Esophagus muscularis mucosa (tissue), 4 donors: Measurements from ENCODE around the gene MAP1B. TPM values are rescaled to one million over a fixed set of nuclear protein-coding genes. Genes with fewer than 3 reads are reported as not detected.
"Not testable (repeated sequence)": the region's sequence is repeated elsewhere in the genome, so short reads cannot be mapped to it uniquely, and the experiment has no call there.

Source experiments
- DNase-seq: peaks from one replicate; pipeline ENCODE4 v3.0.0-alpha.2; 2017; ENCODE audit errors: extremely low spot score
- H3K27ac ChIP-seq, 4 donors: fragments of 200-600 bp; sonication (generic); replicated peaks in 1 of 4; 1 replicate in 3 of 4; 2 replicates in 1 of 4; pipeline ENCODE4 v1.5.1; 2016 to 2019; ENCODE audit warnings: mild to moderate bottlenecking in 1 of 4
- H3K27me3 ChIP-seq, 4 donors: fragments of 200-600 bp; sonication (generic); one replicate each; pipeline versions ENCODE4 v1.5.1 to v1.6.0; 2016 to 2019
- H3K36me3 ChIP-seq, 4 donors: fragments of 200-600 bp; sonication (generic); one replicate each; pipeline ENCODE4 v1.5.1; 2016 to 2019
- H3K4me1 ChIP-seq, 4 donors: fragments of 200-600 bp; sonication (generic); one replicate each; pipeline ENCODE4 v1.5.1; 2016 to 2019
- H3K4me3 ChIP-seq, 4 donors: fragments of 200-600 bp; sonication (generic); 1 replicate in 2 of 4; 2 replicates in 2 of 4; pipeline ENCODE4 v1.5.1; 2016 to 2019; ENCODE audit warnings: mild to moderate bottlenecking in 4 of 4, moderate library complexity in 1 of 4
- H3K9me3 ChIP-seq, 4 donors: fragments of 200-600 bp; sonication (generic); 1 replicate in 3 of 4; 2 replicates in 1 of 4; pipeline ENCODE4 v1.5.1; 2016 to 2019
- CTCF ChIP-seq, 3 experiments: fragments of 200-600 bp in 2 of 3; fragments of 450-650 bp in 1 of 3; sonication (generic) in 2 of 3; IDR thresholded peaks; one replicate each; pipeline ENCODE4 v1.5.1; 2017 to 2019; ENCODE audit warnings: antibody characterized with exemption in 3 of 3, mild to moderate bottlenecking in 2 of 3, moderate library complexity in 1 of 3
- EP300 ChIP-seq: sonication (generic); formaldehyde crosslinking; IDR thresholded peaks from one replicate; pipeline ENCODE4 v1.6.1; 2017; ENCODE audit warnings: antibody characterized with exemption
- POLR2A ChIP-seq: fragments of 450-650 bp; IDR thresholded peaks from one replicate; pipeline ENCODE4 v1.6.1; 2017; ENCODE audit warnings: antibody characterized with exemption, moderate library complexity, mild to moderate bottlenecking, low read depth
- POLR2AphosphoS5 ChIP-seq, 2 donors: sonication (generic); formaldehyde crosslinking; IDR thresholded peaks; one replicate each; pipeline ENCODE4 v1.6.1; 2017; ENCODE audit warnings: antibody characterized with exemption in 2 of 2
- WGBS: methylation state at CpG from one replicate; pipeline ENCODE4 v1.1.5; 2018; 5-methylcytosine and 5-hydroxymethylcytosine counted together
- intact Hi-C: fragments of 100-400 bp; cut with DNase I; formaldehyde crosslinking; loops from one replicate; pipeline ENCODE4 v1.15.1; 2023
- total RNA-seq, 4 donors: library from RNA; depleted of rRNA; stranded (reverse); fragments of >200 nt; gene quantifications; one replicate each; pipeline versions ENCODE4 v1.1.0 to v1.2.1, GENCODE V29; 2016

Gene MAP1B
- total RNA-seq, 4 donors from 2014 or later = 755 to 1,378 (median 1,096) TPM

GRCh38 chr5:72166070-72166979, 59.0 kb downstream of the MAP1B start:
- intact Hi-C loops = no loop called here
- Histone ChIP-seq H3K27me3 (no peaks in the 10 kb centered on the region), H3K27ac (peak overlapping the region; percentile 69 to 80 (median 72)), H3K9me3 (no peaks in the 10 kb centered on the region), H3K4me1 (peaks cover 31 to 74% (median 62%) of the 10 kb centered on the region in 4 donors), H3K36me3 (no peaks in the 10 kb centered on the region), H3K4me3 (peak overlapping the region in 3 of 4 donors; percentile 16 to 24 (median 20))
- DNase-seq = no peak
- peak; percentile 29 for TF ChIP-seq EP300
- TF ChIP-seq POLR2AphosphoS5 (IDR thresholded peaks at IDR 0.05) = peak; percentile 63
- no peak for TF ChIP-seq POLR2A
- no peak for TF ChIP-seq CTCF (IDR thresholded peaks at IDR 0.05)
- 27% methylated on average over 15 of the region's 15 CpGs for WGBS

- no peak for TF ChIP-seq POLR2A
- no peak for TF ChIP-seq CTCF (IDR thresholded peaks at IDR 0.05)
- no peak for TF ChIP-seq POLR2AphosphoS5 (IDR thresholded peaks at IDR 0.05)
- TF ChIP-seq EP300 = no peak
- no peaks in the 10 kb centered on the region for H3K27me3 ChIP-seq
- no peak for DNase-seq
- intact Hi-C loops = no loop called here
- no peaks in the 10 kb centered on the region for H3K36me3 ChIP-seq
- peaks cover 31 to 66% (median 56%) of the 10 kb centered on the region in 4 donors for H3K4me1 ChIP-seq
- H3K4me3 ChIP-seq = no peak overlapping the region
- H3K27ac ChIP-seq = peak overlapping the region; percentile 69 to 80 (median 72)
- WGBS = 83% methylated on average over 1 of the region's 1 CpG
- H3K9me3 ChIP-seq = no peaks in the 10 kb centered on the region
These were observed 60.0 kb downstream of the MAP1B start for GRCh38 chr5:72167257-72167656.

- intact Hi-C loops = no loop called here
- no peak for TF ChIP-seq CTCF (IDR thresholded peaks at IDR 0.05)
- no peak for TF ChIP-seq EP300
- peak; percentile 30 to 31 for TF ChIP-seq POLR2AphosphoS5 (IDR thresholded peaks at IDR 0.05)
- no peak for TF ChIP-seq POLR2A
- no peak for DNase-seq
- H3K4me3 ChIP-seq = no peak overlapping the region
- 34% methylated on average over 7 of the region's 8 CpGs for WGBS
- no peaks in the 10 kb centered on the region for H3K9me3 ChIP-seq
- peak overlapping the region; percentile 69 to 80 (median 72) for H3K27ac ChIP-seq
- peaks cover 31 to 60% (median 52%) of the 10 kb centered on the region in 4 donors for H3K4me1 ChIP-seq
- no peaks in the 10 kb centered on the region for H3K27me3 ChIP-seq
- no peaks in the 10 kb centered on the region for H3K36me3 ChIP-seq
These were observed 60.5 kb downstream of the MAP1B start for GRCh38 chr5:72167804-72168203.

DNA sequence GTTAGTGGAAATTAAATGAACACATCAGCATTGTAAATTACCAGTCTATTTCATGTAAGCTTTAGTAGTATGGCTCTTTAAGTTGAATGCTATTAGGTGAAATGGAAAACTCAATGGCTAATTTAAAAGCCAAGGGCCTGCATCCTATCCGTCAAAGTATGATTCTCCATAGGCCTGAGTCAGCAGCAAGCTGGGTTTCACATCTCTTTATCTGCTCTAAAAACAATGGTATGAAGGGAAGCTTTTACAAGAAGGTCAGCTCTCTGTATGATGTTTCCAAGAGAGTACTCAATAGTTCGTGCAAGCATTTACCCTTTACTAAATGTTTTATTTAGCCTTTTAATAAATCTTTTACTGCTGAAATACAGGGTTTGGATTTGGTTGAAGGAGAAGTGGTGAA, 62.8 kb downstream of the MAP1B start:
- 85% methylated on average over 2 of the region's 2 CpGs for WGBS
- no peak for DNase-seq
- Histone ChIP-seq H3K36me3 (peaks cover 0 to 3% (median 0%) of the 10 kb centered on the region in 4 donors), H3K4me3 (no peak overlapping the region), H3K27me3 (no peaks in the 10 kb centered on the region), H3K4me1 (peaks cover 26 to 45% (median 40%) of the 10 kb centered on the region in 4 donors), H3K9me3 (no peaks in the 10 kb centered on the region), H3K27ac (no peak overlapping the region)
- TF ChIP-seq EP300 = no peak
- TF ChIP-seq CTCF (IDR thresholded peaks at IDR 0.05) = no peak
- no peak for TF ChIP-seq POLR2AphosphoS5 (IDR thresholded peaks at IDR 0.05)
- no peak for TF ChIP-seq POLR2A
- intact Hi-C loops = no loop called here

DNA sequence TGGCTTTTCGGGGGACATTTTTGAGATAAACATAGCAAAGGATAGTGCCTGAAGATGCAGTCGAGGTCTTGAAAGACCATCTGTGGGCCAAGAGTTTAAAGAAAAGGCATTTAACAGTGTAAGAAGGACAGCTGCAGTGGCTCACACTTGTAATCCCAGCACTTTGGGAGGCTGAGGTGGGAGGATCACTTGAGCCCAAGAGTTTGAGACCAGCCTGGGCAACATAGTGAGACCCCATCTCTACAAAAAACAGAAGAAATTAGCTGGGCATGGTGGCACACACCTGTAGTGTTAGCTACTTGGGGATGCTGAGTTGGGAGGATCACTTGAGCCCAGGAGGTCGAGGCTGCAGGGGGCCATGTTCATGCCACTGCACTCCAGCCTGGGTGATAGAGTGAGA, 63.9 kb downstream of the MAP1B start:
- H3K27me3 ChIP-seq, H3K36me3 ChIP-seq, intact Hi-C loops, H3K27ac ChIP-seq, DNase-seq, H3K4me3 ChIP-seq, H3K9me3 ChIP-seq: not testable (repeated sequence)
- peaks cover 20 to 37% (median 31%) of the 10 kb centered on the region in 4 donors for H3K4me1 ChIP-seq
- WGBS = 93% methylated on average over 3 of the region's 3 CpGs
